ENCODE measurements around the gene ARL5A. TPM values are rescaled to one million over a fixed set of nuclear protein-coding genes. Genes with fewer than 3 reads are reported as not detected.

ARL5A gene
- total and polyA plus RNA-seq, 2 donors (not counting 3 experiments of a cell fraction or from before 2014, with no cell fraction given): 25.8 to 73.2 TPM

DNA sequence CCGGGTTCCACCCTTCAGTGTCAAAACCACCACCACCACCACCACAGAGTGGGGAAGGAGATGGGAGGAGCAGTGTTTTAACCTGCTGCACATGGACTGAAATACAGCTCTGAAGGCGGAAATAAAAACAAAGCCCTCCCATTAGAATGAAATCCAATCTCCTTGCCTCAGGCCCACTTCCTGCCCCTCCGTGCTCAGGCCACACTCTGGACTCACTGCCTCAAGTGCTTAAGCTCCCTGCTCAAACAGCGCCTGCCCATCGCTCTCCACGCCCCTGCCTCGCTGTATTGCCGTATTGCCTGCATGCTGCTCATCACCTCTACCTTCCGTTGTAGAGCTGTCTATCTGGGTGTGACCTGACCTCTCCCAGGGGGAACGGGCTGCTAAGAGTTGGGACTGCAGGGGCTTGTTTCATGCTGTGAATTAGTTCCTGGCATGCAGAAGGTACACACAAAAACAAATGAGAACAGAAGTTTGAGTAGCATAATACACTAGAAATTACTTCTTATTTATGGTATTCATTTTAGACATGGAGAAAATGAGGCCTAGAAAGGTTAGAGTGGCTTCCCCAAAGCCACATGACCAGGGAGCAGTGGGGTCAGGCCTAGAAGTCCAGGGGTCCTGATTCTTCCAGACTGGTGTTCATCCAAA is 62.3 kb downstream of the ARL5A start:
- POLR2A ChIA-PET: no interaction called here
- intact Hi-C loops (cut with micrococcal nuclease): loop anchor here (1.0 kb wide), 1 partner anchor 128 kb away; no protein-coding TSS in a partner anchor

More for the DNA sequence above, 62.3 kb downstream of the ARL5A start:
- dilution Hi-C loops (cut with MboI; ENCODE audit: extremely low pct_ligation_motif_present, low sequenced_read_pairs): no loop called here
- Histone ChIP-seq H3K9ac (replicated peaks; ENCODE audit: extremely low read depth, insufficient read depth, low read length) (no peak overlapping the region), H2AFZ (ENCODE audit: low read depth, low read length) (peak overlapping the region; percentile 24), H3K27ac (ENCODE audit: insufficient read depth, low read depth, low read length) (no peak overlapping the region), H4K20me1 (replicated peaks; ENCODE audit: control insufficient read depth, extremely low read depth, insufficient read depth, low read length) (no peaks in the 10 kb centered on the region), H3K4me1 (ENCODE audit: control insufficient read depth, extremely low read depth, insufficient read depth, low read length) (peaks cover 34% of the 10 kb centered on the region), H3K9me1 (replicated peaks; ENCODE audit: control insufficient read depth, extremely low read depth, insufficient read depth, low read length) (no peaks in the 10 kb centered on the region), H3K27me3 (ENCODE audit: control insufficient read depth in 2 of 2, insufficient read depth in 2 of 2, low read length in 2 of 2) (no peaks in the 10 kb centered on the region), H3K79me2 (ENCODE audit: control insufficient read depth, insufficient read depth, low read length) (no peaks in the 10 kb centered on the region), H3K4me2 (ENCODE audit: insufficient read depth, low read length) (no peak overlapping the region), H3K9me3 (replicated peaks; ENCODE audit: control insufficient read depth, insufficient read depth, low read length) (no peaks in the 10 kb centered on the region), H3K4me3 (replicated peaks in 1 of 3; ENCODE audit: insufficient read depth in 1 of 3, low read depth in 1 of 3, low read length in 3 of 3) (no peak overlapping the region), H3K36me3 (ENCODE audit: control insufficient read depth in 2 of 2, extremely low read depth in 1 of 2, insufficient read depth in 2 of 2, low read length in 2 of 2) (peaks cover 0 to 3% of the 10 kb centered on the region in 2 experiments)
- CTCF ChIA-PET: interaction anchor here (0.6 to 1.0 kb wide), 3 partner anchors 37 to 147 kb away, joined by 3 to 4 read pairs (median 3); no protein-coding TSS in a partner anchor
- BruUV-seq (replicated peaks): no TSS peak
- FAIRE-seq: no peak
- peak; percentile 50 for DNase-seq (ENCODE audit: low read depth, low spot score)
- TF ChIP-seq POLR2A (IDR thresholded peaks at IDR 0.05; ENCODE audit: low read depth, low read length) (no peak), CTCF (IDR thresholded peaks at IDR 0.05; ENCODE audit: extremely low read depth in 1 of 2, insufficient read depth in 1 of 2, low read depth in 1 of 2, low read length in 2 of 2) (no peak), JUN (IDR thresholded peaks at IDR 0.05; ENCODE audit: borderline replicate concordance, insufficient read depth, insufficient read length, low read depth) (no peak), FOS (IDR thresholded peaks at IDR 0.05; ENCODE audit: borderline replicate concordance, insufficient read depth, low read length) (no peak), MYC (IDR thresholded peaks at IDR 0.05; ENCODE audit: low read depth, low read length) (no peak), GATA2 (IDR thresholded peaks at IDR 0.05; ENCODE audit: insufficient read depth, insufficient read length, low read depth, low read length) (no peak), EZH2 (IDR thresholded peaks at IDR 0.05; ENCODE audit: borderline replicate concordance, low read depth, low read length, severe bottlenecking) (no peak), POLR2AphosphoS5 (IDR thresholded peaks at IDR 0.05; ENCODE audit: insufficient read depth, low read depth, low read length) (no peak)
- TF ChIP-seq, protein P1, sequence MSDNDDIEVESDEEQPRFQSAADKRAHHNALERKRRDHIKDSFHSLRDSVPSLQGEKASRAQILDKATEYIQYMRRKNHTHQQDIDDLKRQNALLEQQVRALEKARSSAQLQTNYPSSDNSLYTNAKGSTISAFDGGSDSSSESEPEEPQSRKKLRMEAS (IDR thresholded peaks at IDR 0.05; ENCODE audit: insufficient read depth, insufficient read length): no peak
